DMS79 (cell line): Measurements from ENCODE around the gene EXOC3L4.

Experiments
- DNase-seq: peaks from one replicate; lab custom pipeline; 2025; lab: John Stamatoyannopoulos, UW

The EXOC3L4 gene

DNA sequence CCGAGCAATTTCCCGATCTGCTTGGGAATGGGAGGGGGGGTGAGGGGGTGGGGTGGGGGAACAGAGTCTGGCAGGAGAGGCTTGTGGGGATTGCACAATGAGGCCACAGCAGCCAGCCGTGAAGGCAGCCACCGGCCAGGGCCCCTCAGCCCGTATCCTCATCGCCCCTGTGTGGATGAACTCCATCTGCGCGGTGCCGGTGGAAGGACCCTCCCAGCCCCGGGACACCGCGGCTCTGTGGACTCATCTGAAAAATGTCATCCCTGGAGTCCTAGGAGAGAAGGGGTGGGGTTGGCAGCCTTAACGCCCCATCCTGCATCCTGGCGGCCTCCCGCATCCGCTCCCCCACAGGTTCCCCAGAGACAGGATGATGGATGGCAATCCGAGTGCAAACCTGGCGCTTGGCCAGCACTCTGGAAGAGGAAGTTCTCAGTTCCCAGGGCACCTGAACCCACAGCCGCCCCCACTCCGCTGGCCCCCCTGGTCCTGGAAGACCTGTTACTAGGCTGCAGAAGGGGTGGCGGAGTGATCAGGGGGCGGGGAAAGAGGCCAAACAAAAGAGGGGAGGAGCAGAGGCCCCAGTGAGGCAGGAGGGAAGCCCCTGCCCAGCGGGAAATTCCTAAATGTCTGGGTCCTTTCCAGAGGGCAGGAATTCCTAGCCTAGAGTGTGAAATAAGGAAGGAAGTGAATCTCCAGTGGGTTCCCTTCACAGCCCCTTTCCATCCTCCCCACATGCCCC, 27.5 kb downstream of the EXOC3L4 start:
- peak; percentile 97 for DNase-seq

DNA sequence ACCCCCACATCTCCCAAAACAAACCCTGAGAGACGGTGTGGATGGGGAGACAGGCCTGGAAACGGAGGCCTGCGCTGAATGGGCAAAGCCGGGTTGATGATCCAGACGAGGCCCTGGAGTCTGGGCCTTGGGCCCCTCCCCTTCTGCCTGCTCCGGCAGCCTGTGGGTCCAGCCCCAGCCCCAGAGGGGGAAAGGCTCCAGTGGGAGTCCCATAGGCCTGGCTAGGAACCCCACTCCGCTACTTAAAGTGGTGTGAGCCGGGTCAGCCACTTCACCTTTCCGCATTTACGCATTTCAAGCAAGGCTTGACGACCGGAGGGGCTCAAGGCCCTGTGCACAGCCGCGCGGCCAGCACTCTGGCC, 28.0 kb downstream of the EXOC3L4 start:
- no peak for DNase-seq

DNA sequence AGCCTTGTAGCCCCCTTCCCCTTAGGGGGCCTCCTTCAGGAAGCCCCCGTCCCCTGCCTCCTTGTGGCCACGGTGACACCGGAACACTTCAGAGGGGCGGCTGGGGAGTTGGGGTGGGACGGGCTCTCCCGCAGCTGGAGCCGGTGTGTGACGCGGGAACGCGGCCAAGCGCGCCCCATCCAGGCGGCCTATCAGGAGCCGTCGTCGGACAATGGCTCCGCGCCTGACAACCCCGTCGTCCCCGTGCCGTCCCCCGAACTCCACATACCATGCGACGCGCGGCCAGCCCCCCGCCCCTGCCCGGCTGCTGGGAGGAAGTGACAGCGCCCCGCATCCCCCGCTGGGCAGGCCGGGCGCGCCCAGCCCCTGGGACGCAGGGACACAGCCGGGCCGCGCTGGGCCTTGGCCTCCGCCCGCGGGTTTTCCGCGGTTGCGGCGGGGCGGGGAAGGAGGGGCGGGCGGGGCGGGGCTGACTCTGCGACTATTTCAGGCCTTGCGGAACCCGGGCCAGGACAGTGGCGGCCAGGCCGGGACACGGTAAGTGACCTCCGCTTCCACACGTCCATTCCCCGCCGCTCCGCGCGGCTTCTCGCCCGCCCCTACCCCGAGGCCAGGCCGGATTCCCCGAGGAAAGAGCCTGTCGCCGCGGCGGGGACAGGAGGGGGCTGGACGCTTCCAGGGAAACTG, 28.6 kb downstream of the EXOC3L4 start, which contains the start of gene TNFAIP2:
TSS of gene TNFAIP2 (plus strand) at position 515 of the 687 bp plus-strand sequence. CDS start 2,997 bp downstream, outside the sequence.
- DNase-seq: peak; percentile 66

DNA sequence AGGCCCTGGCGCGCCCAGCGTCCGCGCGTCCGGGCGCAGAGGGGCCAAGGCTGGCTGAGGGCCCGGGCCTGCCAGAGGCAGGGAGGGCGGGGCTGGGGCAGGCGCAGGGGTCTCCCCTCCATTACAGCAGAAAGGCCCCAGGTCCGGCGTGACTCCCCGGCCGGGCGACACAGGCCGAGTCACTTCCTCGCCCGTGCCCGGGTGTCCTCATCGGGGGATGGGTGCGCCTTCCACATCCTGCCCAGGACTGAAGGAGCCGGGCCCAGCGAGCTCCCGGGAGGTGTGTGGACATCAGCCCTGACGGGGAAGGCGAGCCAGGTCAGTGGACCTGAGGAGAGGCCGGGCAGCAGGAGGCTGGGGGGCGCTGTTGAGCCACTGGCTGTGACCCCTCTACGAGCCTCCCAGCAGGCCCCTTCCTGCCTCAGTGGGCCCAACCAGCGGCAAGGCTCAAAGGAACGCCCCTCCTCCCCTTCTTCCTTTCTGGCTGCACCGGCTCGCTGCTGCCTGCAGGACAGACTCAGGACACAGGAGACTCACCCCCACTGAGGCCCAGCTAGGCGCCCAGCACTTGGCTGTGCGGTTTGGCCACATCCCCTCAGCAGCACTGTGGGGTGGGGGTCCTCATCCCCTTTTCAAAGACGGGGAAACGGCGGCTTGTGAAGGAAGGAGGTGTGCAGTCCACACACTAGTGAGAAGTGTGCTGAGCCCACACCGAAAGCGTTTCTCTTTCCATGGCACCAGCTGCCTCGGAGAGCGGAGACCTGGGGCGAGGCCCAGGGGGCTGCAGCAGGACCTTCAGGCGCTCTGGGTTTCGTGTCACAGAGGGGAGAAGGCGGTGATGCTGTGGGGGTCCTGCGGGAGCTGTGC, 29.3 kb downstream of the EXOC3L4 start:
- DNase-seq: no peak

DNA sequence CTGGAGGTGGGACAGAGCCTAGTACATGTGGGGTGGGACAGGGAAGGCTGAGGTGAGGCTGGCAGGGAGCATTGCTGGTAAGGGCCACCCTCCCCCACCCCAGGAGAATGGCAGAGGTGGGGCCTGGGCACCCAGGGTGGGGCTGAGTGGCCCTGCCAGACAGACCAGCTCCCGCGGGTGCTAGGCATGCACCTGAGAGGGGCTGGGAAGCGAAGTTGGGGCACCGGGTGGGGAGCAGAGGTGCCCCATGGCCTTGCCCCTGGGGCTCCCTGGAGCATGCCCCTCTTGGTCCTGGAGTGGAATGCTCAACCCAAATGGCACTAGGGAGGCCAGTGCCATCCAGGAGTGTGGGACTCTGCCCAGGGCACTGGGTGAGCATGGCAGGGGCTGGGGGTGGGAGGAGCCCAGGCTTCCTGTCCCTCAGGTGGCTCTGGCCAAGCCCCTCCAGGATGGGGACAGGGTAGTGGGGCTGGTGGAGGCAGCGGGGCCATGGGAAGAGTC, 30.0 kb downstream of the EXOC3L4 start:
- DNase-seq: no peak

DNA sequence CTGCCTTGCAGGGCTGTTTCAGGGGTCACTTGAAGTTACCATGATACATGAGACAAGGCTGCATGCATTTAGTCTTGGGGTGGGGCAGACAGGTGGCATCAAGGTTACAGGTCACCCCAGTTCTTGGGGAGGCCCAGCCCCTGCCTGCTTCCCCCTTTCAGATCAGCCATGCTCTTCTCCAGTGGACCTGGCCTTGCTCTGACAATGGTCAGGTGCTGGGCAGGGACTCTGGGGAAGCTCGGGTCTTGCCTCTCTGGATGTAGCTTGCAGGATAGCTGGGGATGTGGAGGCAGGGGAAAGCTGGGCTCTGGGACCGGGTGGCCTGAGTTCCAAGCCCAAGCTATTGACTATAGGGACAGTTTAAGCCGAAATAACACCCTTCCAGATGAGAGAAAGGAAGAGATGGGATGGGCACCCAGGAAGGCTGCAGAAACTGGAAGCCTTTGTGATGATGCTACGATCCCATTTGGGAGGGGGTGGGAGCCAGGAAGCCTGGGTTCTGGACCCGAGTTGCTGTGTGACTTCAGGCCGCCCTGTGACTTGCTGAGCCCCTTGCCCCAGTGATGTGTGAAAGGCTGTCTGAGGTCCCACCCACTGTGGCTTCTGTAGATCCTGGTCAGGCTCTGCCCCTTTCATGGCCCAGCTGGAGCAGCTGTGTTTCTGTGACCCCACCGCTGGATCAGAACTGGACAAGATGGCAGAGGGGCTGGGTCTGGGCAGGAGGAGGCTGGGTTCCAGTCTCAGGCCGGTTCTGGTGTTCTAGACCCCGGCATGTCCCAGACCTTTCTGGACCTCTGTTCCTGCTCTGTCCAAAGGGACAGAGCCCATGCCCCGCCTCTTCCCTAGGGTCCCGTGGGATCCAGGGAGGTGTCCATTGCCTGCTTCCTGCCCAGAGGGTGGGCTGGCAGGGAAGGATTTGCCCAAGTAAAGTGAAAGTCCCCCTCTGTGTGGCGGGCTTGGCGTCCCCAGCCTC, 30.9 kb downstream of the EXOC3L4 start:
- DNase-seq: no peak

DNA sequence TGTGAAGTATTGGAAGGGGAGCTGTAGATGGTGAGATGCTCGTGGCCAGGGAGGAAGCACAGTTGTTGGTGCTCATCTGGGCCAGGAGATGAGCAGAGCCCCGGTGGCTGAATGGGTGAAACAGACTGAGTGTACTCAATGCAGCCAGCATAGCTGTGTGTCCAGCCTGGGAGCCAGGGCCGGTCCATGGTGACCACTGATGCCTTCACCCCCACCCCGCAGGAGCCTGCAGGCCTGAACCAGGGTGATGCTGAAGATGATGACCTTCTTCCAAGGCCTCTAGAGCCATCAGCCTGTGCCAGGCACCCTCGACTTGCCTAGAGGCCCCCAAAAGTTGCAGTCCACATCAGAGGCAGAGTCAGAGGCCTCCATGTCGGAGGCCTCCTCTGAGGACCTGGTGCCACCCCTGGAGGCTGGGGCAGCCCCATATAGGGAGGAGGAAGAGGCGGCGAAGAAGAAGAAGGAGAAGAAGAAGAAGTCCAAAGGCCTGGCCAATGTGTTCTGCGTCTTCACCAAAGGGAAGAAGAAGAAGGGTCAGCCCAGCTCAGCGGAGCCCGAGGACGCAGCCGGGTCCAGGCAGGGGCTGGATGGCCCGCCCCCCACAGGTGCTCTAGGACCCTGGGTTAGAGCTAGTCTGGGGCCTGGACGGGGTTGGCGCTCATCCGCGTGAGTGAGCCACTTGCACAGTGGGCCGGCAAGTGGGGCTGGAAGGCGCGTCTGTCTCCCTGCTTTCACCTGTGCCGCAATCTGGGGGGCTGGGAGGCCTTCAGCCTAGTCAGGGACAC, 31.8 kb downstream of the EXOC3L4 start:
- no peak for DNase-seq

DNA sequence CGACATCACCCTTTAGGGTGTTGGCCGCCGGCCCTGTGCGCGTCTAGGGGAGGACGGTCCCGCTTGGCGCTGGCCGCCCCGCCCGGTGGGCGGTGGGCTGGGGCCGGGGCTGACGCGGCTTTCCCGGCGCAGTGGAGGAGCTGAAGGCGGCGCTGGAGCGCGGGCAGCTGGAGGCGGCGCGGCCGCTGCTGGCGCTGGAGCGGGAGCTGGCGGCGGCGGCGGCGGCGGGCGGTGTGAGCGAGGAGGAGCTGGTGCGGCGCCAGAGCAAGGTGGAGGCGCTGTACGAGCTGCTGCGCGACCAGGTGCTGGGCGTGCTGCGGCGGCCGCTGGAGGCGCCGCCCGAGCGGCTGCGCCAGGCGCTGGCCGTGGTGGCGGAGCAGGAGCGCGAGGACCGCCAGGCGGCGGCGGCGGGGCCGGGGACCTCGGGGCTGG, 32.4 kb downstream of the EXOC3L4 start:
- no peak for DNase-seq

DNA sequence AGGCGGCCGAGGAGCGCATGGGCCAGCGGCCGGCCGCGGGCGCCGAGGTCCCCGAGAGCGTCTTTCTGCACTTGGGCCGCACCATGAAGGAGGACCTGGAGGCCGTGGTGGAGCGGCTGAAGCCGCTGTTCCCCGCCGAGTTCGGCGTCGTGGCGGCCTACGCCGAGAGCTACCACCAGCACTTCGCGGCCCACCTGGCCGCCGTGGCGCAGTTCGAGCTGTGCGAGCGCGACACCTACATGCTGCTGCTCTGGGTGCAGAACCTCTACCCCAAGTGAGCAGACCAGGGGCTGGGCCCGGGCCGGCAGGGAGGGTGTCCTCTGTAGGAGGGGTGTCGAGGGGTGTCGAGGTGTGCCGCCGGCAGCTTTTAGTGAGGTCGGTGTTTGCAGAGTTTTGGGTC, 32.8 kb downstream of the EXOC3L4 start:
- DNase-seq: no peak

DNA sequence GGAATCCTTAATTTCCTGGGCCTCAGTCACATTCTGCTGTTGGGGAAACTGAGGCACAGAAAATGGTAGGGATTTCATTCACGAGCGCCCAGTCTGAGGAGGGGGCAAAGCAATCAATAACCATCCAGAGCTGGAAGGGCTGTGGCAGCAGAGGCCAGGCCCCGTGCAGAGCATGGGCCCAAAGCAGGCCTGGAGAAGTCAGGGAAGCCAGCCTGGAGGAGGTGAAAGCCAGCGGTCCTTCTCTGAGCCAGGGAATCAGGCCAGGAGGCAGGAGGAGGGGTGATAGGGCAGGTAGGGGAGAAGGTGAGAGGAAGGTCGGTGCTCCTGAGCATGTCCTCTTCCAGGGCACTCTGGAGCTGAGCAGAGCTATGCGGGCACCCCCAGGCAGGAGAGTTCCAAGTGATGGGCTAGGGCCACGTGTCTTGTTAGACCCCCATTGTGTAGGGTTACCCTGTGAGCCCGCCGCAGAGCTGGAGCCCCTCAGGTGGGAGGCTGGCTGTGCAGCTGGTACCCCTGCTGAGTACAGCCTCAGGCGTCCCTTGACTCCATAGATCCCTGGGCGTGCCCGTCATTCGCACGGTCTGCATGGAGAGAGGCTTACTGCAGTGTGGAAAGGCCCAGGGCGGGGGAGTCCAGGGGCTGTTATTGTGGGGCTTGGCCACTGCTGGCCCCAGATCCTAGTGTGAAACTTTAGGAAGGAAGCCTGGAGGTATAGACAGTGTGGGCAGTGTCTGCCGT, 33.5 kb downstream of the EXOC3L4 start:
- no peak for DNase-seq

DNA sequence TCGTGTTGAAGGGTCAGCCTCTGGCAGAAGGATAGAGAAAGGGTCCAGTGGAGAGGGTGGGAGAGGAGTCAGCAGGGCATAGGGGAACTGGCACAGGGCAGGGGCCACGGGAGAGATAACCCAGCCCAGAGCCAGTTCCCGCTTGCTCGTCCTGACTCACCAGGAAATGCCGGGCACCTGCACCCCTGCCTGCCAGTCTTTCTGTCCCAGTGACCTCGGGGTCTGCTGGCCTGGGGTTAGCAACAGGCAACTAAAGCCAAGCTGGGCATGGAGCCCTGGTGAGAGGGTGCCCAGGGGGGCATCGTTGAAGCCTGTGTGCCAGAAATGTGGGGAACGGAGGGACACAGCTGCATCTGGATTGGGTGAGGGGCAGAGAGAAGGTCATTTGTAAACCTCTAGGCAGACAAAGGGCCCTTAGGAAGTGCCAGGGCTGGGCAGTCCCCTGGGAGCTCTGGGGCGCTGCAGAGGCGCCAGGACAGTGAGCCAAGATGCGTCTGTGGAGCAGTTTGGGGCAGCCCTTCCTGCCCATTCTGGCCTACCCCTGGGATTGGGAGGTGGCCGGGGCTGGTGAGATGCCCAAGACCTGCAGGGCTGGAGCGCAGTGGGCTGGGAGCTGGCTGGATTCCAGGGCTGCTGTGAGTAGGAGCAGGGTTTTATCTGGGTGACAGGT, 34.2 kb downstream of the EXOC3L4 start:
- no peak for DNase-seq

DNA sequence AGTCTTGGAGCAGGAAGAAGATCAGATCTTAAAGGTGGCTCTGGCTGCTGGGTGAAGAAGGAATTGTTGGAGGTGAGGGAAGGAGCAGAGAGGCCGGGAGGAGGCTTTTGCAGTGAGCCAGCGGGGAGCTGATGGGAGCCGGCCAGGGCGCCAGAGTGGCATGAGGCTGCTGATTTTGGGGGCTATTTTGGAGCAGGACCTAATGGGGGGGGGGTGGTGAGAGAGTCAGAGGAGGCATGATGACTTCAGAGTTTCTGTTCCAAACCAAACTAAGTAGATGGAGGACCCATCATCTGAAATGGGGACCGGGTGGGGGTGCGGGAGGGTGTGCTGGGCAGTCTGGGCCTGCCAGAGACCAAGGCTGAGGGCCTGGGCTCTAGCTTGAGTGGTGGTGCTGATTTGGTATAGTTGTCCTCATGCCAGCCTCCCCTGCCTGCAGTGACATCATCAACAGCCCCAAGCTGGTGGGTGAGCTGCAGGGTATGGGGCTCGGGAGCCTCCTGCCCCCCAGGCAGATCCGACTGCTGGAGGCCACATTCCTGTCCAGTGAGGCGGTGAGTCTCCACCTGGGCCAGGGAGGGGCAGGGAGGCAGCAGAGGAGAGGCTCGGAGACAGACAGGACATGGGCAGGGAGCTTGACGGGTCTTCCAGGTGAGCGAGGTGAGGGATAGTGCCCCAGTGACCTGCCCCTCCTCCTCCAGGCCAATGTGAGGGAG, 34.9 kb downstream of the EXOC3L4 start:
- no peak for DNase-seq

DNA sequence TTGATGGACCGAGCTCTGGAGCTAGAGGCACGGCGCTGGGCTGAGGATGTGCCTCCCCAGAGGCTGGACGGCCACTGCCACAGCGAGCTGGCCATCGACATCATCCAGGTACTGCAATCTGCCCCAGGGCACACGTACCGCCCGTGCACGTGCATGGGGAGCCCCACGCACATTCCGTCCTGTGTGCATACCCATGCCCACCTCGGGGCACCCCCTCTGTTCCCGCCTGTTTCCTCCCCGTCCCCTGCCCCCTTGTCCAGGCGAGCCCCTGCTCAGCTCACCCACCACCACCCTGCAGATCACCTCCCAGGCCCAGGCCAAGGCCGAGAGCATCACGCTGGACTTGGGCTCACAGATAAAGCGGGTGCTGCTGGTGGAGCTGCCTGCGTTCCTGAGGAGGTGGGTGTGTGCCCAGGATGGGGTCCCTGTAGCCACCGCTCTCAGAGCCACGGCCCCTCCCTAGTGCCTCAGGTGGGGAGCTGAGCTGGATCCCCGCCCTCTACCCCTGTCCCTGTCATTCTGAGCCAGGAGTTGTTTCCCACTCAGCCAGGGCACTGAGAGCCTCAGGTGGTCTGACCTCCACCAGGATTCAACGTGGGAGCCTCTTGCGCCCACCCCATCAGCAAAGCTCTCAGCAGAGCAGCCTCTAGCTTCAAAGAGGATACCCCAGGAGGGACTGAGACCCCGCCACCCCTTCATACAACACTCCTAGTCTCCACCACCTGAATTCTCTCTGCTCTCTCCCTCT, 35.7 kb downstream of the EXOC3L4 start:
- DNase-seq: no peak

DNA sequence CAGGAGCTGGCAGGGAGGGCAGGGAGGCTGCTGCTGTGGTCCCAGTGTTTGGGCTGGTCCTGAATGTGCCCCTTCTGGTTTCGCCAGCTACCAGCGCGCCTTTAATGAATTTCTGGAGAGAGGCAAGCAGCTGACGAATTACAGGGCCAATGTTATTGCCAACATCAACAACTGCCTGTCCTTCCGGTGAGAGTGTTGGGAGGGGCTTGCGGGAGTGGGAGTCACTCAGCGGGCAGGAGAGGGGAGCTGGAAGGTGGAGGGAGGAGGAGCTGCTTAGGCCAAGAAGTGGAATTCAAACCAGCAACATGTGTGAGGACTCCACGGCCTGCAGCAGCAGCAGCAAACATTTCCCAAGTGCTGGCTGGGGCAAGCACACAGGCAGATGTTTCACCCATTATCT, 36.4 kb downstream of the EXOC3L4 start:
- DNase-seq: no peak

DNA sequence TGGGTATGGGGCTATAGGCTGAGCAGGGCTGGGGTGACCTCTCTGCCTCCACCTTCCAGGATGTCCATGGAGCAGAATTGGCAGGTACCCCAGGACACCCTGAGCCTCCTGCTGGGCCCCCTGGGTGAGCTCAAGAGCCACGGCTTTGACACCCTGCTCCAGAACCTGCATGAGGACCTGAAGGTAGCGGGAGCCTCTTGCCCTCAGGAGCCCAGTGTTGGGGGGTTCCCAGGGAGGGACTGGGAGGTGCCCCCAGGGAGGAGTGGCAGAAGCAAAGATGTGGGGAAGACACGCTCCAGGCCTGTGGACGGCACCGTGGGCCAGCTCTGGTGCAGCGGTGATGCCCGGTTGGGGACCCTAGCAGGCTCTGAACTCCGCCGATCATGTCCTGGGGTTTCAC, 37.1 kb downstream of the EXOC3L4 start:
- no peak for DNase-seq

DNA sequence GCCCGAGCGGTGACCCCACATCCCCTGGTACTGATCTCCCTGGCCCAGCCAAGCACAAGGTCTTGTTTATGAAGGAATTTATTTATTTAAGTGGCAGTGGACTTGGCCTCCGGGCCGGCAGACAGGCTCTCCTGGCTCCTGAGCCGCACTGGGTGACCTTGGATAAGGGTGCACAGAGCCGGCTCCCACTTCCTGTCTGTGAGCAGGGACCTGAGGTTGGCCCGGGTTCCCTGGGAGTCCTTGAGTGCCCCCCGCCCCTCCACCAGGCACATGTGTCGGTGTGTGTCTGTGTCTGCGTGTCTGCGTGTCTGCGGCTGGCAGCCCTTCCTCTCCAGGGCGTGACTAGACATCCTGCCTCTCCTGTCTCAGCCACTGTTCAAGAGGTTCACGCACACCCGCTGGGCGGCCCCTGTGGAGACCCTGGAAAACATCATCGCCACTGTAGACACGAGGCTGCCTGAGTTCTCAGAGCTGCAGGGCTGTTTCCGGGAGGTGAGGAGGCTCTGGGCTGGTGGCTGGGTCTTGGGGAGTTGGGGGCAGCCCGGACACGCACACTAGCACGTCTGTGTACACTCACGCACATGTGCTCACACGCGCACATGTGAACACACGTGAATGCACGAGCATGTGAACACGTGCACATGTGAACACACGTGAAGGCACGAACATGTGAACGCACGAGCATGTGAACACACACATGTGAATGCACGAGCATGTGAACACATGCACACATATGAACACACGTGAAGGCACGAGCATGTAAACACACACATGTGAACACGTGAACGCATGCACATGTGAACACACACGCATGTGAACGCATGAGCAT, 38.1 kb downstream of the EXOC3L4 start:
- no peak for DNase-seq
